GM18511 (cell line): Measurements from ENCODE around the gene DFFA.
"Not testable (repeated sequence)": the region's sequence is repeated elsewhere in the genome, so short reads cannot be mapped to it uniquely, and the experiment has no call there.

Experiments
- ATAC-seq: cut with Tn5 transposase; IDR thresholded peaks from one replicate; pipeline ENCODE4 v1.9.1; 2021; ENCODE audit warnings: mild to moderate bottlenecking, moderate library complexity; ENCODE audit not compliant: unreplicated experiment

DFFA gene

GRCh38 chr1:10470043-10470442 lies 2.3 kb downstream of the DFFA start:
- no peak for ATAC-seq

GRCh38 chr1:10467078-10467477 lies 5.3 kb downstream of the DFFA start:
- ATAC-seq: no peak

GRCh38 chr1:10459184-10459583 lies 13.1 kb downstream of the DFFA start:
- no peak for ATAC-seq

- ATAC-seq: no peak
Observed at GRCh38 chr1:10457875-10458274, 14.5 kb downstream of the DFFA start.

GRCh38 chr1:10457462-10457861 lies 14.9 kb downstream of the DFFA start:
- not testable (repeated sequence) for ATAC-seq

GRCh38 chr1:10456661-10457060 lies 15.7 kb downstream of the DFFA start:
- no peak for ATAC-seq

- ATAC-seq: no peak
Observed at GRCh38 chr1:10456048-10456447, 16.3 kb downstream of the DFFA start.

GRCh38 chr1:10451287-10451686 lies 21.0 kb downstream of the DFFA start:
- no peak for ATAC-seq

GRCh38 chr1:10450836-10451235 lies 21.5 kb downstream of the DFFA start:
- no peak for ATAC-seq

GRCh38 chr1:10450156-10450814 lies 22.0 kb downstream of the DFFA start:
- no peak for ATAC-seq

- no peak for ATAC-seq
Observed at GRCh38 chr1:10449751-10450150, 22.6 kb downstream of the DFFA start, which contains the start of gene CORT. TSS of gene CORT (plus strand) at chr1:10450031. CDS start at chr1:10450224, 193 bp downstream.

- no peak for ATAC-seq
Observed at GRCh38 chr1:10446790-10447422, 25.4 kb downstream of the DFFA start.

GRCh38 chr1:10444795-10445397 lies 27.4 kb downstream of the DFFA start:
- no peak for ATAC-seq

GRCh38 chr1:10444248-10444647 lies 28.1 kb downstream of the DFFA start:
- ATAC-seq: no peak

GRCh38 chr1:10440794-10441193 lies 31.5 kb downstream of the DFFA start:
- ATAC-seq: no peak

- no peak for ATAC-seq
Observed at GRCh38 chr1:10440305-10440704, 32.0 kb downstream of the DFFA start.

GRCh38 chr1:10438677-10439163 lies 33.6 kb downstream of the DFFA start:
- no peak for ATAC-seq

- ATAC-seq: no peak
Observed at GRCh38 chr1:10437052-10437451, 35.3 kb downstream of the DFFA start.

- ATAC-seq: no peak
Observed at GRCh38 chr1:10434590-10434989, 37.7 kb downstream of the DFFA start.

- no peak for ATAC-seq
Observed at GRCh38 chr1:10433790-10434189, 38.5 kb downstream of the DFFA start.

- no peak for ATAC-seq
Observed at GRCh38 chr1:10432910-10433700, 39.2 kb downstream of the DFFA start.
